GM10847 (cell line): ENCODE results near the gene MSANTD3.

Experiments used
- POLR2A ChIP-seq: IDR thresholded peaks from 2 replicates; pipeline ENCODE4 v1.6.1; 2011; ENCODE audit not compliant: insufficient read length; ENCODE audit errors: extremely low read depth

The MSANTD3 gene

DNA sequence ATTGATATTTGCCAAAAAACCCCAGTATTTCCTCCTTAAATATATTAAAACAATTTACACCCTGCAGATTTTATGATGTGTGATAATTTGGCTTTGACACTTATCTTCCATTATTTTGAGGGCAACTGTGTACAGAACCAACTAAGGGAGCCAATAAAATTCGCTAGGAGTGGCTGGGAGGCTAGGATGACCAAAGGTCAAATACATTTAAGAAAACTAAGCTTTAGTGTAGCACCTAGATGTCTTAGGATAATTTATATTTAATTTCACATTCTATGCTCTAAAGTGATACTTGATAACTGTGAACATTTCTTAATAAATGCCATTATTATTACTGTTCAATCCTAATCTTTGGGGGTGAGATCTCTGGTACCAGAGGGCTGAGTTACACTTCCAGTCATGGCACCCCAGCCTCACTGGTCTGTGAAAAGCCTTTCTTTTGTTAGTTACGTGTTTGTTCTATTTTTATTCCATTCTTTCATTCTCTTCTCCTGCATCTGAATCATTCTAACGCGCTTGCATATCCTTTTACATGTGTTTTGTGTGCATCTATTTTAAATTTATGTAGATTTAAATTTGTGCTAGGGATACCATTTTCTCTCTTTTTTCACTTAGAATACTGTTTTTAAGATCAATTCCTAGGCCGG is 19.1 kb downstream of the MSANTD3 start:
- TF ChIP-seq POLR2A = no peak

DNA sequence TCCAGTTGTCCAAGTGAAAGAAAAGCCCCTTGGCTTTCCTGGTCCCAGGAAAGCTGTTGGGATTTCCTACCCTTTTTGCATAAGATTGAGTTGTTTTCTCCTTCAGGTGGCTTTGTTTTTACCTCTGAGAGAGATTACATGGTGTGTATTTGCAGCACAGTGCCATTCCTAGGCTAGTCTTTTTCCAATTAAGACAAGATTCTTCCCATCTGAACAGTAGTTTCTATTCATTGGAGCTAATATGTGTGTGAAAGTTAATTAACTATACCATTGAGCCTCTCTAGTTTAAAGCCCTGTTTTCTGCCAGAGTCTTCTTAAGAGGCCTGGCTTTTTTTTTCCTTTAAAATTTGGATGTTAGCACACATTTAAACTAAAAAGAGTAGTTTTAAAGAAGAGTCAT is 20.1 kb downstream of the MSANTD3 start:
- TF ChIP-seq POLR2A = no peak

DNA sequence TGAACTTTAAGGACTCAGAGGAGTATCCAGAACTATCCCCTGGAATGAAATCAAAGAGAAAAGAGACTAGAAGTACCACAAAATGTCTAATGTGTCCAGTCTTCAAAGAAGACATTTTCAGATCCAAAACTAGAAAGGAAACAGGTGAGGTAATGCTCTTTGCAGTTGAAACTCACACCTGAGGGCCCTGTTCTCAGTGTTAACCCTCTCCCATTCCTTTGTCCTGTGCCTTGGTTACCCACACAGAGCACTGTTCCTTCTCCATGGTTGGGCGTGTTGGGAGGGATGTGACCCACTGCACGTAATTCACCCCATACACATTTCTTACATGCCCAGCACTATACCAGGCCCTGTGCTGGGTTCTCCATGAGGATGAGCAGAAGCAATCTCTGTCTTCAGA is 21.3 kb downstream of the MSANTD3 start:
- no peak for TF ChIP-seq POLR2A

DNA sequence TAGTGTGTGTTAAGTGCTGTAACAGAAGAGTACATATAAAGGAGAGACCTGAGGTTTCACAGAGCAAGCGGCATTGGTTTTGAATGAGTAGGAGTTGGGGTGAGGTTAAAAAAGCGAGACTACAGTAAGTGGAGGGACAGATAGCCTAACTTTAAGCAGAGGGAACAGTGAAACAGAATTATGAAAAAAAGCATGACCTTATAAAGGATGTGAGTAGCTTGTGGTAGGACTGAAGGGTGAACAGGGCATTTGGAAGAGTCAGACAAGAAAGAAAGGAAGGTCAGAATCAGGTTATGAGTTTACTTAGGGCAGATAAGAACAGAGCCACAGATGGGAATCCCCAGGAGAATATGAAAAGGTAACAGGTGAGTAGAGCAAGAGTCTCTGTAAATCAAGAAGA is 22.5 kb downstream of the MSANTD3 start:
- TF ChIP-seq POLR2A = no peak

DNA sequence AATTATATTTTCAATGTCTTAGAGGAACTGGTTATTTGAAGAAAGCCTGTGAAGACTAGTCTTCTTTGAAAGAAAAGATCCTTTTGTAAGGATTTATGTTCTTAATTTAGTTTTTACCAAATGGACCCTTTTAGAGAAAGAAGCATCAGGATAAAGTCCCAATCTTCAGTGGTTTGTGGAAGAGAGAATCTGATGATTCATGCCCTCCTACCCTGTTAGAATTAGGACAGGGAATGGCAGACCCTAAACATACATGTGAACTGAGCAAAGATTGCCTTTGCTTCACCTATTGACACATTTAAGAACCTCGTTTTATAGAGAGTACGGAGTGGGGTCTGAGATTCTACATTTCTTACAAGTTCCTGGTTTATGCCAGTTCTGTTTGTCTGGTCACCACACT is 26.0 kb downstream of the MSANTD3 start:
- no peak for TF ChIP-seq POLR2A

DNA sequence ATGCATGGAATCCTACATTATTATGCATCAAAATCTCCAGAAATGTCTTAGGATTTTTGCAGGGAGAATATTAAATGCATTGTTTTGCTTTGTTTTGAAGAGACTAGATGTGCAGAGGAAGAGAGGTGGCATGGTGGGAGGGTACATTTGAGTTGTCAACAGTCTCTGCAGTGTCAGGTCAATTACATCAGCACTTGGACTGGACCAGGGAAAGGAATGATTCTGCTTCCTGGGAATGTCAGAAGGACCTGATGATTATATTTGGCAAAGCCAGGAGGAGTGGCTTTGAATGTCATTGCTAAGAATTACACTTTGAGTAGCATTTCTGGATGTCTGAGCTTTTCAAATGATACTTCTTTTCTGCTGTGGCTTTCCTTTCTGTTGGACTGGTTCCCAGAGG is 28.5 kb downstream of the MSANTD3 start:
- no peak for TF ChIP-seq POLR2A

DNA sequence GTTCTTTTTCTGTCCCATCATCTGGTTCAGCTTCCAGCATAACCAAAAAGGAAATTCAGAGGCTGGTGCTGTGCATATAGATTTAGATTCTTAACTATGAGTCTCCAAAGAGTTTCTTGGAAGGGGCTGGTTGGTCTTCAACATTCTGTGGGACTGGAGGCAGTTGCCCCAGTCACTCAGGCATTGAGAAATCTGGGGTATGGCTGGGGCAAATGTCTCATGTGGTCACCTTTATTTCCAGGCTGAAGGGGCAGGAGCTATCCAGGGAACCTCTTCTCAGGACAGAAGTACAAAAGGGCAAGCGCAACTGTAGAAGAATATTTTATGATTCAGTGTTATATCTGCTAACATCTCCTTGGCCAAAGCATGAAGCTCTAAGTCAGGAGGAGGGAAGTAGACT is 30.6 kb downstream of the MSANTD3 start:
- no peak for TF ChIP-seq POLR2A

DNA sequence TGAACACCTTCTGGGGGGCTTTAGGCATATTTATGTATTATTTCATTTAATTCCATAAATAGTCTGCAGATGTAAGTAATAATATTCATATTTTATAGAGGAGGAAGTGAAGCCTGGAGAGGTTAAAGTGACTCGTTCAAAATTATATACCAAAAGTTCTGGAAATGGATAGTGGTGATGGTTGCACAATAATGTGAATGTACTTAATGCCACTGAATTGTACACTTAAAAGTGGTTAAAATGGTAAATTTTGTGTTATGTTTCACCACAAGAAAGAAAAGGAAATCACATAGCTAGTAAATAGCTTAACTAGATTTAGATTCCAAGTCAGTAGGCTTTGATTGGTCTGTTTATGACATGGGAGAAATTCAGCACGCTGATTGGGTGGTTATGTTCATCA is 33.0 kb downstream of the MSANTD3 start:
- no peak for TF ChIP-seq POLR2A

DNA sequence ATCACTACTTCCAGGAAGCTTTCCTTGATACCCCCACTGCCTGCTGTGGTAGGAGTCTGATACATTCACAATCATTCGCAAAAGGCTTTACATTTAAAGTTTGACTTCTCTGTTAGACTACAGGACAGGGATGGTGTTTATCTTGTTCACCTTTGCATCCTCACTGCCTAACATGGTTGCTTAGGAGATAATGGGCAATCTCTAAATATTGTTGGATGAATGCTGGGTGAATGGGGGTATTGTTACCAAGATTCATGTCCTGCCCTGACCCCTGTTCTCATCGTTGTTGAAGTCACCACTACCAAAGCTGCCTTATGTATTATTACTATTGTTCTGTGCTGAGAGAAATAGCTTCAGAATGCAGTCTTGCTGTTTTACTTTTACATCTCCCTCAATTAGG is 38.3 kb downstream of the MSANTD3 start:
- no peak for TF ChIP-seq POLR2A

DNA sequence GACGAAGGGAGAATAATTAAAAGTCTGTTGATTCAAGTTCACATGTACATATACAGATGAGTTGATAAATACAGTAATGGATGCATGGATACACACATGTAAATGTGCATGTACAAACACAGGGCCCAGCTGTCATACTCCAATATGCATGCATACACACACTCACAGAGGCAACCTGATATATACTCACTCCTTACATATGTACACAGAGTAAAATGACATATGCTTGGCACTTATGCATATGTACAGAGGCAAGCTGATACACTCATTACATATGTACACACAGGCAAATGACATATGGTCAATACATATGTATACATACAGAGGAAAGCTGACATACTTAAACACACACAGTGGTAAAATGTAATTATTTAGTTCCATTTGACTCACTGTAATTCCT is 38.8 kb downstream of the MSANTD3 start:
- TF ChIP-seq POLR2A = no peak

DNA sequence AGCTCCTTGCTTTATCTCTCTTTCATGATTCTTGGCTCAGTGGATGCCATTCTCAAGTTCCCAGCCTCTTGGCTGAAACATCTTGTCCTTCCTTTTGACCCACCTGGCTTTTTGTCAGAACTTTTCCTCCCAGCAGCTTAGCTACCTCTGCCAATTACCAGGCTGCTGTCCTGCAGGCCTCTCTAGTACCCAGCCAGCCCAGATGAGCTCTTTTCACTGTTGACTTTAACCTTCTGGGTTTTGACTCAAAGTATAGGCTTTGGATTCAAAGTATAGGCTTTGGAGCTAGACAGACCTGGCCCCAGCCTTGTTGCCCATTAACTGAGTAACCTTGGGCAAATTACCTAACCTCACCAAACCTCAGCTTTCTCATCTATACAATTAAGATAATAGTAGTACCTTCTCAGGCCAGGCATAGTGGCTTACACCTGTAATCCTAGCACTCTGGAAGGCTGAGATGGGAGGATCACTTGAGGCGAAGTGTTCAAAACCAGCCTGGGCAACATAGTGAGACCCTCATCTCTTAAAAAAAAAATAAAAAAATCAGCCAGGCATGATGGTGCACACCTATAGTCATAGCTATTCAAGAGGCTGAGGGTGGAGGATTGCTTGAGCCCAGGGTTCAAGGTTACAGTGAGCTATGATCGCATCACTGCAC is 39.4 kb downstream of the MSANTD3 start:
- TF ChIP-seq POLR2A = no peak

DNA sequence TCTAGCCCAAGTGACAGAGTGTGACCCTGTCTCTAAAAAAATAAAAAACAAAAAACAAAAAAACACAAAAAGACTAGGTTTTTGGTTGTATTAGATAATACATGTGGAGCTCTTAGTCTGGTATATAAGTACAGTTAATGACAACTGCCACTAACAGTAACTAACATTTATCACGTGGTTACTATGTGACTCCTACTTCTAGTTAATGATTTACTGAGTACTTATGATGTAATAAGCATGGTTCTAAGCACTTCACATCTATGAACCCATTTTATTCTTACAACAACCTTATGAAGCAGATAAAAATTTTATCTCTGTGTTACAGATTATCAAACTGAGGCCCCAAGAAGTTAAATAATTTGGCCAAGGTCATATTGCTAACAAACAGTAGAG is 39.9 kb downstream of the MSANTD3 start:
- no peak for TF ChIP-seq POLR2A

DNA sequence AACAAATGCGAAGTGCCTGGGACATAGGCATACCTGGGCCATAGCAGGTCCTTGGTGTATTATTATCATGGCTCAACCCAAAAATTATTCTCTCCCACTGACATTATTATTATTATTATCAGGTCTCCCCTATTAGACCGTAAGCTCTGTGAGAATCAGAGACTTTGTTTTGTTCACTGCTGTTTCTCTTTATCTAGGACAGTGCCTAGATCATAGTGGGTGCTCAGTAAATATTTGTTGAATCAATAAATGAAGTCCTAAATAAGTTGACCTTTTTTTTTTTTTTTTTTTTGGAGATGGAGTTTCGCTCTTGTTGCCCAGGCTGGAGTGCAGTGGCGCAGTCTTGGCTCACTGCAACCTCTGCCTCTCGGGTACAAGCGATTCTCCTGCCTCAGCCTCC is 41.1 kb downstream of the MSANTD3 start:
- no peak for TF ChIP-seq POLR2A

DNA sequence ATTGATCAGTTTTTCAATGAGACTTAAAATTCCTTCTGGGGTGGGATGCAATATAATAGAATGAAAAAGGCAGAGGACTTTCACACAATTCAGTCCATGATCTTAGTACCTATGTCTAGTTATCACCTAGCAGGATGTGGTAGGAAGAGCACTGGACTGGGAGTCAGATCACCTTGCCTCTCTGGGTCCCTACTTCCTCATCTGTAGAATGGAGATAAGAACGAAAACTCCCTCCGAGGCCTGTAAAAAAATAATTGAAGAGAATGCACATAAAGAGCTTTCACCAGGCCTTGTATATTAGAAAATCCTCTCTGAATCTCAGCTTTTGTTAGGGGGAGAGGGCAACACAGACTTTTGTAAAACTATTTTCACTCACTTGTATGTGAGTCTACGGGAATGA is 45.3 kb downstream of the MSANTD3 start:
- no peak for TF ChIP-seq POLR2A

DNA sequence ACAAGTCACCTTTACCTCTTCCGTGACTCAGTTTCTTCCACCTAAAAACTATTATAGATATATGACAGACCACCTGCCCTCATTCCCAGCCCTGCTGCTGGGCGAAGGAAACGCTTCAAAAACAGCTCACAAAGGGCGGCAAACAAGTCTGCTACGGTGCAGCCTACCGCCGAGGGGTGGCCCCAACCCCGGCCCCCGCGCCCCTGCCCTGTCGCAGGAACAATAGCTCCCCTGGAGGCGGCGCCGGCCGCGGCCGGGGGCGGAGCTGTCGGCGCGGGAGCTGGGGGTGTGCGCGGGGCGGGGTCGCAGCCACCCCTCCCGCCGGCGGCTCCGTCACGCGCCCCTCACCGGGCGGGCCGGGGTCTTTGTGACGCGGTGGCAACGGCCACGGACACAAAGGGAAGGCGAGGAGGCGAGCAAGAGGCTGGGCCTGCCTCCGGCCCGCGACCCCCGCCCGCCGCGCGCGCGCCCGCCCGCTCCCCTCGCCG is 45.9 kb downstream of the MSANTD3 start, which contains the start of gene TMEFF1:
TMEFF1 (plus strand) TSS at position 362 of the 488 bp plus-strand sequence. CDS start 396 bp downstream, outside the sequence.
- no peak for TF ChIP-seq POLR2A

DNA sequence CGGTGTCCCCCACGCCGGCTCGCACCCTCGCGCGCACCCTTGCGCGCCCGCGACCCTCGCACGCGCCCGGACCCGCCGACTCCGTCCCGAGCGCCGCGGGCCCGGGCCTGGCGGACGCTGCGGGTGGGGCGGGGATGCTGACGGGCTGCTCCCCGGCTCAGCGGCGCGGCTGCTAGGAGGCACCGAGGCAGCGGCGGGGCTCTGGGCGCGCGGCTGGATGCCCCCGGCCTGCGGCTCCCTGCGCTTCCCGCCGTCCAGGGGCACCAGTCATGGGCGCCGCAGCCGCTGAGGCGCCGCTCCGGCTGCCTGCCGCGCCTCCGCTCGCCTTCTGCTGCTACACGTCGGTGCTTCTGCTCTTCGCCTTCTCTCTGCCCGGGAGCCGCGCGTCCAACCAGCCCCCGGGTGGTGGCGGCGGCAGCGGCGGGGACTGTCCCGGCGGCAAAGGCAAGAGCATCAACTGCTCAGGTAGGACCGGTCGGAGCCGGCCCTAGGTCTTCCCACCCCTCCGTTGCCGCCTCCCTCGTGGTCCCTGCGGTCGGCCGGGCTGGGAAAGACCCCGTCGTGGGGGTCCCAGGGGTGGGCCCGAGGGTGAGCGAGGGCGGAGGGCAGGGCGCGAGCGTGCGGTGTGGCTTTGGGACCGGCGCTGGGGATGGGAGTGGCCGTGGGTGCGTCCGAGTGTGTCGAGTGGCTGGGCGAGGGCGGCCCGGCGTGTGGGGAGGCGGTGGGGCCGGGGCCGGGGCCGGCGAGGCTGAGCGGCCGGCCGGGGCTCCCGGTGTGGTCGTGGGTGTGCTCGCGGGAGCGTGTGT is 46.5 kb downstream of the MSANTD3 start:
- no peak for TF ChIP-seq POLR2A
